ENCODE data around the gene PKHD1. TPM values are rescaled to one million over a fixed set of nuclear protein-coding genes. Genes with fewer than 3 reads are reported as not detected.
A peak's percentile ranks its signal among the peaks of the same experiment; 100 is the strongest.

The PKHD1 gene
- polyA plus RNA-seq, 1 experiment: not detected

- no peaks in the 10 kb centered on the region for H3K27me3 ChIP-seq (ENCODE audit: control insufficient read depth, insufficient read depth, low read length)
- ChIA-PET CTCF (interaction anchor here (1.0 kb wide), 1 partner anchor 9 kb away, joined by 3 read pairs; no protein-coding TSS in a partner anchor), POLR2A (no interaction called here)
- H3K9me3 ChIP-seq (ENCODE audit: control insufficient read depth, insufficient read depth, low read length): no peaks in the 10 kb centered on the region
- no peak for DNase-seq (ENCODE audit: low read depth, low spot score)
- H3K27ac ChIP-seq (ENCODE audit: low read depth, low read length): no peak overlapping the region
- H3K4me3 ChIP-seq (ENCODE audit: low read depth, low read length): no peak overlapping the region
- TF ChIP-seq CTCF (IDR thresholded peaks at IDR 0.05; ENCODE audit: low read depth, low read length): no peak
Observed at GRCh38 chr6:52041134-52041533, 46.3 kb downstream of the PKHD1 start.

- ChIA-PET POLR2A (no interaction called here), CTCF (no interaction called here)
Observed at GRCh38 chr6:52027699-52028098, 59.7 kb downstream of the PKHD1 start.

GRCh38 chr6:52024451-52025068 is 62.9 kb downstream of the PKHD1 start:
- POLR2A ChIA-PET: no interaction called here
- H3K9me3 ChIP-seq (ENCODE audit: control insufficient read depth, insufficient read depth, low read length): no peaks in the 10 kb centered on the region
- no peaks in the 10 kb centered on the region for H3K27me3 ChIP-seq (ENCODE audit: control insufficient read depth, insufficient read depth, low read length)
- H3K4me3 ChIP-seq (ENCODE audit: low read depth, low read length): no peak overlapping the region
- CTCF ChIA-PET: interaction anchor here (0.8 to 1.3 kb wide), 2 partner anchors 1207 to 1209 kb away, joined by 3 to 4 read pairs; partner anchors contain the start of gene TFAP2B
- no peak for TF ChIP-seq CTCF (IDR thresholded peaks at IDR 0.05; ENCODE audit: low read depth, low read length)
- no peak for DNase-seq (ENCODE audit: low read depth, low spot score)
- H3K27ac ChIP-seq (ENCODE audit: low read depth, low read length): no peak overlapping the region

More at GRCh38 chr6:52027699-52028098, 59.7 kb downstream of the PKHD1 start:
- no peaks in the 10 kb centered on the region for H3K9me3 ChIP-seq (ENCODE audit: control insufficient read depth, insufficient read depth, low read length)
- TF ChIP-seq CTCF (IDR thresholded peaks at IDR 0.05; ENCODE audit: low read depth, low read length): no peak
- no peaks in the 10 kb centered on the region for H3K27me3 ChIP-seq (ENCODE audit: control insufficient read depth, insufficient read depth, low read length)
- no peak overlapping the region for H3K27ac ChIP-seq (ENCODE audit: low read depth, low read length)
- no peak for DNase-seq (ENCODE audit: low read depth, low spot score)
- no peak overlapping the region for H3K4me3 ChIP-seq (ENCODE audit: low read depth, low read length)

- CTCF ChIA-PET: interaction anchor here (0.6 to 3.2 kb wide), 9 partner anchors 10 to 1895 kb away, joined by 3 to 13 read pairs (median 4); no protein-coding TSS in a partner anchor
- no peak for DNase-seq (ENCODE audit: low read depth, low spot score)
- no peak for TF ChIP-seq CTCF (IDR thresholded peaks at IDR 0.05; ENCODE audit: low read depth, low read length)
- POLR2A ChIA-PET: no interaction called here
- Histone ChIP-seq H3K27me3 (ENCODE audit: control insufficient read depth, insufficient read depth, low read length) (no peaks in the 10 kb centered on the region), H3K9me3 (ENCODE audit: control insufficient read depth, insufficient read depth, low read length) (no peaks in the 10 kb centered on the region), H3K4me3 (ENCODE audit: low read depth, low read length) (no peak overlapping the region), H3K27ac (ENCODE audit: low read depth, low read length) (no peak overlapping the region)
Observed at GRCh38 chr6:52022675-52023074, 64.7 kb downstream of the PKHD1 start.

GRCh38 chr6:52020945-52021570 is 66.4 kb downstream of the PKHD1 start:
- no peak for DNase-seq (ENCODE audit: low read depth, low spot score)
- Histone ChIP-seq H3K27me3 (ENCODE audit: control insufficient read depth, insufficient read depth, low read length) (no peaks in the 10 kb centered on the region), H3K9me3 (ENCODE audit: control insufficient read depth, insufficient read depth, low read length) (no peaks in the 10 kb centered on the region), H3K27ac (ENCODE audit: low read depth, low read length) (no peak overlapping the region), H3K4me3 (ENCODE audit: low read depth, low read length) (no peak overlapping the region)
- POLR2A ChIA-PET: no interaction called here
- TF ChIP-seq CTCF (IDR thresholded peaks at IDR 0.05; ENCODE audit: low read depth, low read length): peak; percentile 66
- CTCF ChIA-PET: interaction anchor here (0.9 to 3.2 kb wide), 12 partner anchors 9 to 1205 kb away, joined by 3 to 13 read pairs (median 5); partner anchors contain the start of gene TFAP2B
